ENCODE results near the gene MRPL19.

Gene MRPL19

DNA sequence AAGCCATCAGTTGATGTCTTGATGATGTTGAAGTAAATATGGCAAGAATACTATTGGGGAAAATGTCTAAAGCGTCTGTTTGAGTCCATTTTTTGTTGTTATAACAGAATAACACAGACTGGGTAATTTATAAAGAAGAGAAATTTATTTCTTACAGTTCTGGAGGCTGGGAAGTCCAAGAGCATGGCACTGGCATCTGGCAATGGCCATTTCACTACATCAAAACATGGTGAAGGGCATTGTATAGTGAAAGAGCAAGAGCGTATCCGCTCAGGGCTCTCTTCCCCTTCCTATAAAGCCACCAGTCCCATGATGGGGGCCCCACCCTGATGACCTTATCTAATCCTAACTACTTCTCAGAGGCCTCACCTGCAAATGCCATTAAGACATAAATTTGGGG, 29.6 kb upstream of the MRPL19 start:
- TF ChIP-seq, protein P1, sequence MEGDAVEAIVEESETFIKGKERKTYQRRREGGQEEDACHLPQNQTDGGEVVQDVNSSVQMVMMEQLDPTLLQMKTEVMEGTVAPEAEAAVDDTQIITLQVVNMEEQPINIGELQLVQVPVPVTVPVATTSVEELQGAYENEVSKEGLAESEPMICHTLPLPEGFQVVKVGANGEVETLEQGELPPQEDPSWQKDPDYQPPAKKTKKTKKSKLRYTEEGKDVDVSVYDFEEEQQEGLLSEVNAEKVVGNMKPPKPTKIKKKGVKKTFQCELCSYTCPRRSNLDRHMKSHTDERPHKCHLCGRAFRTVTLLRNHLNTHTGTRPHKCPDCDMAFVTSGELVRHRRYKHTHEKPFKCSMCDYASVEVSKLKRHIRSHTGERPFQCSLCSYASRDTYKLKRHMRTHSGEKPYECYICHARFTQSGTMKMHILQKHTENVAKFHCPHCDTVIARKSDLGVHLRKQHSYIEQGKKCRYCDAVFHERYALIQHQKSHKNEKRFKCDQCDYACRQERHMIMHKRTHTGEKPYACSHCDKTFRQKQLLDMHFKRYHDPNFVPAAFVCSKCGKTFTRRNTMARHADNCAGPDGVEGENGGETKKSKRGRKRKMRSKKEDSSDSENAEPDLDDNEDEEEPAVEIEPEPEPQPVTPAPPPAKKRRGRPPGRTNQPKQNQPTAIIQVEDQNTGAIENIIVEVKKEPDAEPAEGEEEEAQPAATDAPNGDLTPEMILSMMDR (IDR thresholded peaks at IDR 0.05; ENCODE audit: low read depth, low read length): no peak
- no peak for DNase-seq (ENCODE audit: extremely low read depth, low read depth)

DNA sequence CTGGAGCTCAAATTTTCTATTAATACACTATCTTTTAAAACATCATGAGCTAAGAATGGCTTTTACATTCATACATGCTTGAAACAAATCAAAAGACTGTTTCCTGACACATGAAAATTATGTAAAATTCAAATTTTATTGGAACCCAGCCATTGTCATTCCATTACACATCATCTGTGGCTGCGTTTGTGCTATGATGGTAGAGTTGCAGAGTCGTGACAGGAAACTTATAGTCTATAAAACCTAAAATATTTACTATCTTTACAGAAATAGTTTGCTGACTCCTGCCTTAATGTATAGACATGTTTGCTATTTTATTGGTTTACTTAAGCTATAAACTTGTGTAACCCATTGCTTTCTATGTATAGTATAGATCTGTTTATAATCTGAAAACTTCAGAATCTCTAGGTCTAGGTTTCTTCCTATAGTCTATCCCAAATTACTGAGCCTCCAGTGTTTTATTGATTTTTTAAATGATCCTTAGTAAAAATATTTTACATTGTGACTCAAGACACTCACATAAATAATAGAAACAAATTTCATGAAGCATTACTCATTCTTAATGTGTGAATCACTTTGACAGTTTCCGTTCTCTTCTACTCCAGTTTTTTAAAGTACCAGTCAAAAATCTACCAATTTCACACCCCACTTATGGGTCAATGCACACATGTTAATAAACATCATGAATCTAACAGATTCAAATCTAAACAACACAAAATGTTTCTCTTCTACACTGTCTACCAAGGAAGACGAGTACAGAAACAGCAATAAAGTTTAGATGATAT, 26.4 kb upstream of the MRPL19 start:
- TF ChIP-seq, protein P1 (IDR thresholded peaks at IDR 0.05; ENCODE audit: low read depth, low read length): no peak
- DNase-seq (ENCODE audit: extremely low read depth, low read depth): no peak

DNA sequence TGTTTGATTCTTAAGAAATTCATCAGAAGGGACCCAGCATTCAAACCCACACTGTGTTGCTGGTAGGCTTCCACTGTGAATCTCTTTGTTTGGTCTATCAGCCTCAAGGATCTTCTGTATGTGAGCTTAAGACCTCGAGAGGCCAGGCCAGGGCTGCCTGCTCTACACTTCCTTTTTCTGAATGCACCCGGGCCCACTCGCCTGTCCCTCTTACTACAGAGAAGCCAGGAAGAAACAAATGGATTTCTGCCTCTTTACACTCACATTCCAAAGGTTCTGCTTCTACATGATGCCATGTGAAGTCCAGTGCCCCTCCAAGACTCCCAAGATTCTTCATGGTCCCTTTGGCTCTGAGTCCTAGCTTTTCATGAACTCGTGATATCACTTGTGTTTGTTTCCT, 25.4 kb upstream of the MRPL19 start:
- TF ChIP-seq, protein P1 (IDR thresholded peaks at IDR 0.05; ENCODE audit: low read depth, low read length): no peak
- DNase-seq (ENCODE audit: extremely low read depth, low read depth): no peak

DNA sequence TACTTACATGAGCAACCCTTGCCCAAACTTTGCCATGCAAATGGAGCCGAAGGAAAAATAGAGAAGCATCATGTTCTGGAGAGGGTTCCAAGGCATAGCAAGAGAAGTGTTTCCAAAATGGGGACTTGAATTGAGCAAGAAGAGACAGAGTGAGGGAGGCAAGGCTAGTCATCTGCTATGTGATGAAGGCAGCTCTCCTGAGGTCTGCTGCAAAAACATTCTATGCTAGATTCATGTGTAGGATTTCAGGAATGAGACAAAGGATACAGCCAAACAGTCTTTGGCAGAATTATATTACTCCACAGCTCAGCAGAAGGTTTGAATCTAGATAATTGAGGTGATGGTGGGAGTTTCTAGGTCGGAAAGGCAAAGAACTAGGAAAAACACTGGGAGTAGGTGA, 24.1 kb upstream of the MRPL19 start:
- DNase-seq (ENCODE audit: extremely low read depth, low read depth): no peak
- TF ChIP-seq, protein P1 (IDR thresholded peaks at IDR 0.05; ENCODE audit: low read depth, low read length): no peak

DNA sequence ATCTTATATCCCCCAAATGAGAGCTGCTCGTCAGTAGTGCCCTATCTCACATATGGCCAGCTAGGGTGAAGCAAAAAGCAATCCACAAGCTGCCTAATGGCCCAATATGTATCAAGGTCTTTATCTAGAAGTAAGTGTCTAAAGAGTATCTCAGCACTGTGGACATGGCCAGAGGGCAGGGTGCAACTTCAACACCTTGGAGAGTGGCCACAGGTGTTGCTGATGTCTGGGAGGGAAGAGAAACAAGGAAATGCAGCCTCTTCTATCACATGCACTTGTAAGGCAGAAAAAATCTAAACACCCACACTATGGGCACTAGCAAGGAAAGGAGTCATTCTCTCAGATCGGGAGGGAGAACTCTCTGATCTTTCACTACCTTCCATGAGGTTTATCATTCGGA, 23.7 kb upstream of the MRPL19 start:
- TF ChIP-seq, protein P1 (IDR thresholded peaks at IDR 0.05; ENCODE audit: low read depth, low read length): no peak
- no peak for DNase-seq (ENCODE audit: extremely low read depth, low read depth)

DNA sequence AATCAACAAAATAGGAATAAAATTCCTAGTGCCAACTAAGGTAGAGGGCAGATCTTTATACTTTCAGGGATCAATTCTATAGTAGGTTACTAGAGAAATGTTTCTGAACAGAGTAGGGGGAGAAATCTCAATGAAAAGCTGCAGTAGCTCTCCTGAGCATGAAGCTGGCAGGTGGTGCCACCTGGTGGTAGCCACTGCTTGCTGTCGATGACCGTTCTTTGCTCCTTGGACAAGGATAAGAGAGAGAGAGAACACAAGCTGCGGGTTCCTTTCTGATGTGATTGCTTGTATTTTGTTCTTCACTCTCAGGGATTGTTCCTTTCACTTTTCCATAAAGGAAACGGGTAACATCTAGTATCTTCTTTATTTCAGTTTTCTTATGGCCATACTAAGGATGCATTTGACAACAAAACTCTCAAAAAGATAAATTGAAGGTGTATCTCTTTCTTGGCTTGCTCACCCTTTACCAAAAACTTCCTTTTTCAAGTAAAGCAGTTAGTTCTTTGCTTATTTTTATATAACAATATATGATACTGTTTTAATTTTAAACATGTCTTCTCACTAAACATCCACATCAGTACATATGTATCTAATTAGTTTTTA, 18.6 kb upstream of the MRPL19 start:
- TF ChIP-seq, protein P1 (IDR thresholded peaks at IDR 0.05; ENCODE audit: low read depth, low read length): no peak; the same call in none of the 2 replicates
- peak; percentile 42 for DNase-seq (ENCODE audit: extremely low read depth, low read depth)

DNA sequence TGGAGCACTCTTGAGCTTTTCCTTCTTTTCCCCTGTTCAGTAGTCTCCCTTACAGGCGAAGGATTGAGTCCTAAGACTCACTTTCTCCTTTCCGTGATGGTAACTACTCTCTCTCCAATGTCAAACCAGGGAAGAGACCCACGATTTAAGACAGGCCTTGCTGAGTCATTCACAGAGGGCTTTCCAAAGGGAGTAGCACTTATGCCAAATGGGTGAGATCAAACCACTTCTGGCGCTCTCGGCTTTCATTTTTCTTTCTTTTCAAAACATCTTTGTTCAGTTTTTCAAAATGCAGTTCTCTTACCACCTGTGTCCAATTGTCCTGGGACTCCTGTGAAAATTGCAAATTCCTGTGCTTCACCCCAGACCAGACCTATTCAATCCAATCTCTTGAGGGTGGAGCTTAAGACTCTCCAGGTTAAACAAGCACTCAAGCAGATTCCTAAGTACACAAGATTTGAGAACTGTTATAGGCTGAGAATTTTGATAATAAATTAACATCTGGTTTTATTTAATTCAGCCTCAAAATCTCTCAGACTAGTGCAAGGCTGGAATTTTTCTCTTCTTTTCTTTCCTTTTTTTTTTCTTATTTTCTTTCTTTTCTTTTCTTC, 14.4 kb upstream of the MRPL19 start:
- TF ChIP-seq, protein P1 (IDR thresholded peaks at IDR 0.05; ENCODE audit: low read depth, low read length): no peak
- DNase-seq (ENCODE audit: extremely low read depth, low read depth): no peak

Measured in AG09319 (cell line).